ENCODE data around the gene HTT.

GRCh38 chr4:3255611-3256186 lies 181.2 kb downstream of the HTT start:
- no peak for TF ChIP-seq POLR2A (IDR thresholded peaks at IDR 0.05)
- no peak for TF ChIP-seq CTCF (IDR thresholded peaks at IDR 0.05)

Data from esophagus squamous epithelium (tissue), 4 donors.